Measurements from ENCODE around the gene REEP1. TPM values are rescaled to one million over a fixed set of nuclear protein-coding genes. Genes with fewer than 3 reads are reported as not detected.
"Not testable (repeated sequence)": the region's sequence is repeated elsewhere in the genome, so short reads cannot be mapped to it uniquely, and the experiment has no call there.

REEP1 gene
- total RNA-seq, 2 donors from 2014 or later: 0.38 to 0.63 TPM

GRCh38 chr2:86211796-86212188 lies 125.6 kb downstream of the REEP1 start:
- DNase-seq: no peak
- peak overlapping the region; percentile 12 for H3K27ac Mint-ChIP-seq
- no peak for ATAC-seq (replicated peaks in 1 of 2)
- H3K4me3 Mint-ChIP-seq: no peak overlapping the region
- H3K4me1 Mint-ChIP-seq (ENCODE audit: low read depth): no peaks in the 10 kb centered on the region
- no peaks in the 10 kb centered on the region for H3K9me3 Mint-ChIP-seq
- peaks cover 7 to 25% of the 10 kb centered on the region in 2 donors for H3K36me3 Mint-ChIP-seq (ENCODE audit: insufficient read depth in 2 of 2)
- no peaks in the 10 kb centered on the region for H3K27me3 Mint-ChIP-seq (ENCODE audit: low read depth)

GRCh38 chr2:86211033-86211795 lies 126.2 kb downstream of the REEP1 start:
- Mint-ChIP-seq H3K36me3 (ENCODE audit: insufficient read depth in 2 of 2) (peaks cover 7 to 29% of the 10 kb centered on the region in 2 donors), H3K27me3 (ENCODE audit: low read depth) (no peaks in the 10 kb centered on the region), H3K9me3 (no peaks in the 10 kb centered on the region), H3K27ac (no peak overlapping the region), H3K4me1 (ENCODE audit: low read depth) (no peaks in the 10 kb centered on the region), H3K4me3 (no peak overlapping the region)
- DNase-seq (no peak), ATAC-seq (replicated peaks in 1 of 2) (no peak)

DNA sequence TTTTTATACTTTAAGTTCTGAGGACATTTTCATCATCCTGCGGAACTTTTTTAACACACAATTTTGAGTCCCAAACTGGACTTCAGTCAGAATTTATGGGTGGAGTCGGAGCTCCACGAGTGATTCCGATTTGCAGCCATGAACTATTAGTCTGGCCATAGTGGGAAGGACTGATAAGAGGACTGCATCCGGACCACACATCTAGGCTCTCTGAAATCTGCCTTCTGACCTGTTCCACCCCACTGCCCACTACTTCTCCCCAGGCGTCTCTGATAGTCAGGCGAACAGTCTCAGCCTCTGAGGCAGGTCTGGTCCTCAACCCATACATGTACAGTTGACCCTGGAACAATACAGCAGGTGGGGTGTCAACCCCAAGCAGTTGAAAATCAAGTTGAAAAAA lies 133.0 kb downstream of the REEP1 start:
- Mint-ChIP-seq H3K27ac (no peak overlapping the region), H3K9me3 (no peaks in the 10 kb centered on the region), H3K27me3 (ENCODE audit: low read depth) (no peaks in the 10 kb centered on the region), H3K4me3 (no peak overlapping the region), H3K4me1 (ENCODE audit: low read depth) (peaks cover 30% of the 10 kb centered on the region), H3K36me3 (ENCODE audit: insufficient read depth in 2 of 2) (peaks cover 0 to 22% of the 10 kb centered on the region in 2 donors)
- no peak for DNase-seq
- ATAC-seq (replicated peaks in 1 of 2): no peak

GRCh38 chr2:86203614-86204013 lies 133.8 kb downstream of the REEP1 start:
- Mint-ChIP-seq H3K27ac (no peak overlapping the region), H3K36me3 (ENCODE audit: insufficient read depth in 2 of 2) (peaks cover 3 to 21% of the 10 kb centered on the region in 2 donors), H3K9me3 (no peaks in the 10 kb centered on the region), H3K4me3 (no peak overlapping the region), H3K27me3 (ENCODE audit: low read depth) (no peaks in the 10 kb centered on the region), H3K4me1 (ENCODE audit: low read depth) (peaks cover 30% of the 10 kb centered on the region)
- DNase-seq (no peak), ATAC-seq (replicated peaks in 1 of 2) (no peak)

- no peaks in the 10 kb centered on the region for H3K27me3 Mint-ChIP-seq (ENCODE audit: low read depth)
- H3K27ac Mint-ChIP-seq: no peak overlapping the region
- peaks cover 30% of the 10 kb centered on the region for H3K4me1 Mint-ChIP-seq (ENCODE audit: low read depth)
- no peaks in the 10 kb centered on the region for H3K9me3 Mint-ChIP-seq
- DNase-seq (no peak), ATAC-seq (replicated peaks in 1 of 2) (no peak)
- H3K36me3 Mint-ChIP-seq (ENCODE audit: insufficient read depth in 2 of 2): peaks cover 4 to 20% of the 10 kb centered on the region in 2 donors
- H3K4me3 Mint-ChIP-seq: no peak overlapping the region
Measured at GRCh38 chr2:86202702-86203101, 134.7 kb downstream of the REEP1 start.

DNA sequence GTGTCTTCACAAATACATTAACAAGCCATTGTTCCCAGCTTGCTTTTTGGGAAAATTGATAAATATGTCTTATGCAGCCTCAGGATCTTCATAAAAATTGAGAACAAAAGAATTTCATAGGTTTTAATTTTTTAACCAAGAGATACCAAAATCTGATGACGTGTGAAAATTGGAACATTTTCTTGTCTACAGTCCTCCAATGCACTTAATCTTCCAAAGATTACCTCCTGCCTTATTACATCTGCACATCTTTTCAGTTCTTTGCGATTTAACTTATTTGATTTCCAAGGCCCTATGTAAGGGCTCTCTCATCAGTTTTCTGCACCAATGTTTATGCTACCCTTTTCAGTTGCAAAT lies 135.1 kb downstream of the REEP1 start:
- Mint-ChIP-seq H3K4me1 (ENCODE audit: low read depth) (peaks cover 30% of the 10 kb centered on the region), H3K27ac (no peak overlapping the region), H3K4me3 (peak overlapping the region in 1 of 2 donors; percentile 14), H3K36me3 (ENCODE audit: insufficient read depth in 2 of 2) (peaks cover 4 to 19% of the 10 kb centered on the region in 2 donors), H3K27me3 (ENCODE audit: low read depth) (no peaks in the 10 kb centered on the region), H3K9me3 (no peaks in the 10 kb centered on the region)
- DNase-seq (no peak), ATAC-seq (replicated peaks in 1 of 2) (no peak)

DNA sequence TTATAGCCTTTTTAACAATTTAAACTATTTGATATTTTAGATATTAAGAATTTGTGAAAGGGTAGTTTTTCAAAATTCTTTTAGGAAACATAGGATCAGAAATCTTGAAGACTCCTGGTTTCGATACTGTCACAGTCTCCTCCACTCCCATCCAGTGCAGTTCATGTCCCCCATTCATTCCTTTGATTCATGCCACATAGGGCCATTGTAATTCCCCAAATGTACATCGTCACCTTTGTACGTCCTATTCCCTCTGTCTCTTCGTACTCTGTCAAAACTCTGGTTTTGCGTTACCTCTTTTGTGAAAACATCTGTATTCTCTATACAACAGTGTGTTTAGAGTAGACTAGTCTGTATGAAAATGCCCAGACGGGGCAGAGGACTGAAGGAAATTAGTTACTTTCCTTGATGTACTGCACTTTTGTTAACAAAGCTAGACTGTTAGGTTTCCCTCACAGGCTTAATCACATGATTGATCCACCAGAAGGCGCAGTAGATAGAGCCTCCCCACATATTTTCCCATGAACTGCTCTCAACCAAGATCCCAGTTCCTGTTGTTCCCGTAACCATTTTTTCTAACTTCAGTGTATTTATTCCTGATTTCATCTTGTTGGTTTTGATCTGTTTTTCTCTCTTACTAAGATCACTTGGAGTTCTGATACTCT lies 135.6 kb downstream of the REEP1 start:
- Mint-ChIP-seq H3K27me3 (ENCODE audit: low read depth) (no peaks in the 10 kb centered on the region), H3K36me3 (ENCODE audit: insufficient read depth in 2 of 2) (peaks cover 4 to 15% of the 10 kb centered on the region in 2 donors), H3K4me3 (peak overlapping the region in 1 of 2 donors; percentile 14), H3K27ac (no peak overlapping the region), H3K4me1 (ENCODE audit: low read depth) (peaks cover 35% of the 10 kb centered on the region), H3K9me3 (no peaks in the 10 kb centered on the region)
- no peak for DNase-seq
- no peak for ATAC-seq (replicated peaks in 1 of 2)

GRCh38 chr2:86200564-86200963 lies 136.9 kb downstream of the REEP1 start:
- not testable (repeated sequence) for ATAC-seq (replicated peaks in 1 of 2); DNase-seq; H3K27me3 Mint-ChIP-seq (ENCODE audit: low read depth); H3K9me3 Mint-ChIP-seq
- Mint-ChIP-seq H3K27ac (peak overlapping the region; percentile 86), H3K4me3 (peak overlapping the region; percentile 92 to 98), H3K36me3 (ENCODE audit: insufficient read depth in 2 of 2) (peaks cover 4 to 11% of the 10 kb centered on the region in 2 donors), H3K4me1 (ENCODE audit: low read depth) (peaks cover 47% of the 10 kb centered on the region)

DNA sequence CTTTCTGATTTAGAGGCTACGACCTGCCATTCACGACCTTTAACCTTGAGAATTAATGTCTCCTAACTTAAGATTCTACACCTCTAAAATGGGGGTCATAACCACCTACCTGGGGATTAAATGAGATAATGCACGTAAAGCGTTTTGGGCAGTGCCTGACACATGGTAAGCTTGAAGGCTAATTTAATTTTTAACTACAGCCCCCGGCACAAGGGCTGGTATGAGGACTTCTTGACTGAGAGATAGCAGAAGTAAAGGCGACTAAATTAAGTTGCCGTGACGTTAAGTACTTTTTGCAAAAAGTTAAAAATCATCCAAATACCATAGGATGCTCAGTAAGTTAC lies 137.6 kb downstream of the REEP1 start:
- ATAC-seq (replicated peaks in 1 of 2) (no peak), DNase-seq (no peak)
- H3K27ac Mint-ChIP-seq: peak overlapping the region; percentile 89
- no peaks in the 10 kb centered on the region for H3K9me3 Mint-ChIP-seq
- H3K4me3 Mint-ChIP-seq: peak overlapping the region; percentile 92 to 98
- H3K27me3 Mint-ChIP-seq (ENCODE audit: low read depth): no peaks in the 10 kb centered on the region
- H3K4me1 Mint-ChIP-seq (ENCODE audit: low read depth): peaks cover 50% of the 10 kb centered on the region
- peaks cover 4 to 11% of the 10 kb centered on the region in 2 donors for H3K36me3 Mint-ChIP-seq (ENCODE audit: insufficient read depth in 2 of 2)

- Mint-ChIP-seq H3K4me3 (peak overlapping the region; percentile 90 to 100), H3K27ac (peak overlapping the region; percentile 94), H3K27me3 (ENCODE audit: low read depth) (no peaks in the 10 kb centered on the region), H3K4me1 (ENCODE audit: low read depth) (peaks cover 54% of the 10 kb centered on the region), H3K36me3 (ENCODE audit: insufficient read depth in 2 of 2) (peaks cover 7 to 14% of the 10 kb centered on the region in 2 donors), H3K9me3 (no peaks in the 10 kb centered on the region)
- DNase-seq: no peak
- peak in 1 of 2 donors; percentile 2 for ATAC-seq (replicated peaks in 1 of 2)
Measured at GRCh38 chr2:86195808-86196387, 141.5 kb downstream of the REEP1 start.

DNA sequence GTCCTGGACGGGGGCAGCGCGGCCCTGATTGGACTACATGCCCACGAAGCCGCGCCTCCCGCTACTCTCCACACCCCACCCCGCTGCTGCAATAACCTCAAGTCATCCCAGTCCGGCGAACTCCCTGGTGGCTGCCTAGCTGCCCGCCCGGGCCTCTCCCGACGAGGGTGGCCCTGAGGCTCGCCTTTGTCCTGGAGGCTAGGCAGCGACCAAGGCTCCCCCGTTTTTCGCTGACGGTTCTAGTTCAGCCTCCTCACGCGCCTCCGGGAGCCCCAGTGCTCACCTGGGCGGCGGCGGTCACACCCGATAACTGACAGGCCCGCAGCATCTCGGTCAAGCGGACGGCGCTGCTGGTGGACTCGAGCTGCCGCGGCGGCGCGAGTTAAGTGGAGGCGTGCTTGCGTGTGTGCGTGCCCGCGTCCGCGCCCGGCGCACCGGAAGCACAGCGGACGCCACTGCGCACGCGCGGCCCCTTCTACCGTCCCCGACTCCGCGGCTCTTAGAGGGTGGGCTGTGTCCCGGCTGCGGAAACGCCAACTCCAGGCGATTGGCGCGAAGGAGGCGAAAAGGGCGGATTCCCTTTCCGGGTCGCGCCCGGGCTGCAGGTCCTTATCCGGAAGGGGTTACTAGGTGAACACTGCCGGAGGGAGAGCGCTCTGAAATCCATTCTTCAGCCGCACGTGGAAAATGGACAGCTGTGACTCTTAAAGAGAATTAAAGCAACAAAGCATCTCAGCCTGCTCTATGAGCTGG lies 142.2 kb downstream of the REEP1 start, which contains the start of gene IMMT:
TSS of gene IMMT (minus strand) at position 408 of the 753 bp plus-strand sequence. CDS start at position 328, 80 bp downstream.
- peak; percentile 92 to 94 for ATAC-seq (replicated peaks in 1 of 2)
- Mint-ChIP-seq H3K9me3 (no peaks in the 10 kb centered on the region), H3K27ac (peak within 1 kb of the TSS; percentile 94), H3K27me3 (ENCODE audit: low read depth) (no peaks in the 10 kb centered on the region), H3K36me3 (ENCODE audit: insufficient read depth in 2 of 2) (peaks cover 10 to 19% of the 10 kb centered on the region in 2 donors), H3K4me1 (ENCODE audit: low read depth) (peaks cover 54% of the 10 kb centered on the region), H3K4me3 (peak within 1 kb of the TSS; percentile 90 to 100)
- DNase-seq: peak; percentile 96 to 97

DNA sequence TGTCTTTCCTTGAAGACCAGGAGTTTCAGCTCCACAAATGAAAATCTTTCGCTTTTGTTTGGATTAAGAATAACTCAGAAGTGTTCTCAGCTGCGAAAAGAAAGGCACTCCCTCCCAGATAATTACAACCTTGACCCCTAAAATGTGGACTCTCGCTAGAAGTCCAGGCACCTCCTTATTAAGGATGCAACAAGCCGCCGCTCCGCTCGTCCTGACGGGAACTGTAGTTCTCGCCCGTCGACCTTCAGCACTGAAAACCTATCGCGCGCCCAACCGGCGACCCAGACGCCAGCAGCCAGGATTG lies 142.7 kb downstream of the REEP1 start:
- peaks cover 57% of the 10 kb centered on the region for H3K4me1 Mint-ChIP-seq (ENCODE audit: low read depth)
- peak overlapping the region; percentile 90 to 100 for H3K4me3 Mint-ChIP-seq
- no peak for ATAC-seq (replicated peaks in 1 of 2)
- H3K27ac Mint-ChIP-seq: peak overlapping the region; percentile 94
- no peaks in the 10 kb centered on the region for H3K27me3 Mint-ChIP-seq (ENCODE audit: low read depth)
- no peak for DNase-seq
- H3K36me3 Mint-ChIP-seq (ENCODE audit: insufficient read depth in 2 of 2): peaks cover 10 to 19% of the 10 kb centered on the region in 2 donors
- H3K9me3 Mint-ChIP-seq: no peaks in the 10 kb centered on the region
